Adrenal gland (tissue), 12 donors: ENCODE results near the gene UBE2J2. TPM values are rescaled to one million over a fixed set of nuclear protein-coding genes. Genes with fewer than 3 reads are reported as not detected.
A peak's percentile ranks its signal among the peaks of the same experiment; 100 is the strongest.

Experiments used
- DNase-seq, 7 donors: peaks; one replicate each; pipeline ENCODE4 v3.0.0-alpha.2; 2019 to 2020
- H3K27ac ChIP-seq, 5 donors: fragments of 200-600 bp; sonication (generic) in 4 of 5; 1 replicate in 3 of 5; 2 replicates in 2 of 5; pipeline versions ENCODE4 v1.5.1 to v1.8.0; 2016 to 2020; ENCODE audit warnings: mild to moderate bottlenecking in 1 of 5
- H3K27me3 ChIP-seq: fragments of 200-600 bp; 2 replicates; pipeline ENCODE4 v1.8.0; 2021
- H3K36me3 ChIP-seq, 2 donors: fragments of 200-600 bp; replicated peaks in 1 of 2; 1 replicate in 1 of 2; 2 replicates in 1 of 2; pipeline versions ENCODE4 v1.5.1 to v1.8.0; 2018 to 2022
- H3K4me1 ChIP-seq, 2 donors: fragments of 200-600 bp; replicated peaks in 1 of 2; 1 replicate in 1 of 2; 2 replicates in 1 of 2; pipeline versions ENCODE4 v1.5.1 to v1.8.0; 2018 to 2021
- H3K4me3 ChIP-seq, 4 donors: fragments of 200-600 bp; sonication (generic) in 3 of 4; one replicate each; pipeline ENCODE4 v1.5.1; 2016 to 2018
- H3K9me3 ChIP-seq, 3 donors: fragments of 200-600 bp; sonication (generic) in 1 of 3; replicated peaks in 1 of 3; 1 replicate in 2 of 3; 2 replicates in 1 of 3; pipeline versions ENCODE4 v1.5.1 to v1.8.0; 2016 to 2021
- CTCF ChIP-seq, 6 experiments: fragments of 450-650 bp in 4 of 6; fragments of 200-600 bp in 2 of 6; sonication (generic) in 1 of 6; IDR thresholded peaks; 1 replicate in 5 of 6; 2 replicates in 1 of 6; pipeline versions ENCODE4 v1.5.1 to v1.8.0; 2016 to 2021; ENCODE audit warnings: antibody characterized with exemption in 6 of 6, mild to moderate bottlenecking in 2 of 6, moderate library complexity in 1 of 6
- POLR2A ChIP-seq, 2 donors: fragments of 450-650 bp; IDR thresholded peaks; one replicate each; pipeline ENCODE4 v1.6.1; 2017; ENCODE audit warnings: antibody characterized with exemption in 2 of 2, mild to moderate bottlenecking in 2 of 2, moderate library complexity in 1 of 2
- WGBS, 4 donors: extraction: QIAGEN DNeasy Blood & Tissue Kit in 2 of 4; methylation state at CpG; one replicate each; pipeline versions ENCODE4 v1.1.5 to v1.1.7; 2013 to 2017; 5-methylcytosine and 5-hydroxymethylcytosine counted together
- intact Hi-C, 2 donors: fragments of 100-400 bp; cut with DNase I; formaldehyde crosslinking; loops; one replicate each; pipeline versions ENCODE4 v1.14.1 to v1.15.0; 2022 to 2023
- polyA plus RNA-seq, 3 donors: library from polyadenylated mRNA; stranded (reverse); fragments of 200-250 nt in 2 of 3; fragments of 350-450 nt in 1 of 3; fragmentation: Illumina TruSeq in 1 of 3; extraction: RNeasy Lipid Tissue Mini Kit (QIAGEN cat#74804) in 1 of 3; gene quantifications; one replicate each; pipeline ENCODE4 v1.2.3, GENCODE V29; 2013 to 2014
- total RNA-seq, 9 donors: library from RNA; depleted of rRNA in 4 of 9; stranded (reverse); fragments of >200 nt in 4 of 9; fragments of 120-200 nt in 1 of 9; fragmentation: NEBNext Ultra II Directional in 1 of 9; extraction: Animal tissue kit (Norgen Biotek cat#: 25700) in 1 of 9; gene quantifications; one replicate each; pipeline versions ENCODE4 v1.1.0 to v1.2.4, GENCODE V29; 2013 to 2023
- donor health status: healthy with polysubstance abuse.
- donor health status: Bipolar disorder and iron deficiency.
- donor health status: DM: yes; HTN: yes; CAD: no.
- donor health status: DM: no; HTN: no; CAD: no.
- donor health status: DM: no; HTN: no; CAD: no.
- donor health status: DM: yes; HTN: yes; CAD: no.

The UBE2J2 gene
- total and polyA plus RNA-seq, 12 donors: 30.1 to 74.4 (median 49.8) TPM

GRCh38 chr1:1321477-1321876 lies 47.8 kb upstream of the UBE2J2 start:
- Histone ChIP-seq H3K4me1 (peaks cover 20 to 45% of the 10 kb centered on the region in 2 donors), H3K4me3 (no peak overlapping the region), H3K36me3 (peaks cover 0 to 21% of the 10 kb centered on the region in 2 donors), H3K9me3 (no peaks in the 10 kb centered on the region), H3K27ac (no peak overlapping the region), H3K27me3 (no peaks in the 10 kb centered on the region)
- 85 to 89% (median 88%) methylated on average over 6 to 8 of the region's 8 CpGs; no CpG with 5 or more reads in 1 of the 4 donors for WGBS, 4 donors
- TF ChIP-seq POLR2A (IDR thresholded peaks at IDR 0.05) (no peak), CTCF (IDR thresholded peaks at IDR 0.05) (no peak)
- intact Hi-C loops: no loop called here
- no peak for DNase-seq

GRCh38 chr1:1320666-1321448 lies 47.2 kb upstream of the UBE2J2 start:
- no peaks in the 10 kb centered on the region for H3K27me3 ChIP-seq
- intact Hi-C loops: no loop called here
- TF ChIP-seq CTCF (IDR thresholded peaks at IDR 0.05) (no peak), POLR2A (IDR thresholded peaks at IDR 0.05) (no peak)
- peaks cover 0 to 27% of the 10 kb centered on the region in 2 donors for H3K36me3 ChIP-seq
- DNase-seq: no peak
- peaks cover 20 to 38% of the 10 kb centered on the region in 2 donors for H3K4me1 ChIP-seq
- 59 to 79% (median 68%) methylated on average over 10 to 23 of the region's 23 CpGs for WGBS, 4 donors
- H3K27ac ChIP-seq: peak overlapping the region in 1 of 5 donors; percentile 12
- H3K4me3 ChIP-seq: no peak overlapping the region
- no peaks in the 10 kb centered on the region for H3K9me3 ChIP-seq

GRCh38 chr1:1319646-1319941 lies 45.9 kb upstream of the UBE2J2 start:
- H3K27ac ChIP-seq: no peak overlapping the region

More at GRCh38 chr1:1319646-1319941, 45.9 kb upstream of the UBE2J2 start:
- Histone ChIP-seq H3K4me1 (peaks cover 14 to 30% of the 10 kb centered on the region in 2 donors), H3K27me3 (no peaks in the 10 kb centered on the region), H3K9me3 (no peaks in the 10 kb centered on the region), H3K36me3 (peaks cover 0 to 34% of the 10 kb centered on the region in 2 donors), H3K4me3 (no peak overlapping the region)
- no peak for DNase-seq
- intact Hi-C loops: no loop called here
- WGBS, 4 donors: 91 to 95% (median 92%) methylated on average over 11 to 13 of the region's 13 CpGs
- TF ChIP-seq CTCF (IDR thresholded peaks at IDR 0.05) (no peak), POLR2A (IDR thresholded peaks at IDR 0.05) (no peak)
